Gastroesophageal sphincter (tissue), 4 donors: ENCODE measurements around the gene SETX. TPM values are rescaled to one million over a fixed set of nuclear protein-coding genes. Genes with fewer than 3 reads are reported as not detected.

ENCODE experiments used
- ATAC-seq: fragments of 150-250 bp; one replicate; pipeline ENCODE4 v1.9.1; 2016; ENCODE audit warnings: mild to moderate bottlenecking, moderate library complexity
- H3K27ac ChIP-seq, 4 donors: fragments of 200-600 bp; sonication (generic) in 3 of 4; 1 replicate in 3 of 4; 2 replicates in 1 of 4; pipeline ENCODE4 v1.5.1; 2016 to 2019
- H3K27me3 ChIP-seq: fragments of 200-600 bp; sonication (generic); one replicate; pipeline ENCODE4 v1.5.1; 2019
- H3K36me3 ChIP-seq, 2 donors: fragments of 200-600 bp; sonication (generic); one replicate each; pipeline ENCODE4 v1.5.1; 2019; ENCODE audit warnings: control low read depth in 1 of 2
- H3K4me1 ChIP-seq, 3 donors: fragments of 200-600 bp; sonication (generic); 1 replicate in 2 of 3; 2 replicates in 1 of 3; pipeline ENCODE4 v1.5.1; 2016 to 2019; ENCODE audit warnings: control low read depth in 2 of 3
- H3K4me3 ChIP-seq, 2 donors: fragments of 200-600 bp; sonication (generic); one replicate each; pipeline ENCODE4 v1.5.1; 2019; ENCODE audit warnings: mild to moderate bottlenecking in 1 of 2, moderate library complexity in 1 of 2
- H3K9me3 ChIP-seq, 3 donors: fragments of 200-600 bp; sonication (generic); one replicate each; pipeline ENCODE4 v1.5.1; 2017 to 2019; ENCODE audit warnings: control low read depth in 2 of 3
- CTCF ChIP-seq, 4 experiments: fragments of 200-600 bp in 2 of 4; fragments of 450-650 bp in 2 of 4; sonication (generic) in 1 of 4; IDR thresholded peaks; one replicate each; pipeline ENCODE4 v1.5.1; 2017 to 2019; ENCODE audit warnings: antibody characterized with exemption in 4 of 4, mild to moderate bottlenecking in 2 of 4, moderate library complexity in 2 of 4
- EP300 ChIP-seq: sonication (generic); formaldehyde crosslinking; IDR thresholded peaks from one replicate; pipeline ENCODE4 v1.6.1; 2017; ENCODE audit warnings: antibody characterized with exemption, mild to moderate bottlenecking
- POLR2A ChIP-seq, 2 donors: fragments of 450-650 bp; IDR thresholded peaks; one replicate each; pipeline ENCODE4 v1.6.1; 2017; ENCODE audit warnings: antibody characterized with exemption in 2 of 2, mild to moderate bottlenecking in 2 of 2, moderate library complexity in 1 of 2
- POLR2AphosphoS5 ChIP-seq: sonication (generic); formaldehyde crosslinking; IDR thresholded peaks from one replicate; pipeline ENCODE4 v1.6.1; 2017; ENCODE audit warnings: antibody characterized with exemption
- WGBS, 2 donors: methylation state at CpG; one replicate each; pipeline ENCODE4 v1.1.5; 2018; ENCODE audit warnings: low coverage in 1 of 2; 5-methylcytosine and 5-hydroxymethylcytosine counted together
- total RNA-seq, 4 donors: library from RNA; depleted of rRNA; stranded (reverse); fragments of >200 nt; gene quantifications; one replicate each; pipeline ENCODE4 v1.1.0, GENCODE V29; 2016

The SETX gene
- total RNA-seq, 4 donors from 2014 or later: 45.7 to 67.1 (median 53.5) TPM

- TF ChIP-seq CTCF (IDR thresholded peaks at IDR 0.05): peak in 3 of 4 experiments; percentile 69 to 95 (median 89)
- no peak for TF ChIP-seq EP300
- peaks cover 0 to 17% (median 0%) of the 10 kb centered on the region in 3 donors for H3K4me1 ChIP-seq
- H3K4me3 ChIP-seq: no peak overlapping the region
- H3K27ac ChIP-seq: no peak overlapping the region
- H3K27me3 ChIP-seq: peaks cover 28% of the 10 kb centered on the region
- ATAC-seq: no peak
- H3K9me3 ChIP-seq: no peaks in the 10 kb centered on the region
- no peaks in the 10 kb centered on the region for H3K36me3 ChIP-seq
- WGBS, 2 donors: 0 to 57% methylated on average over 3 to 5 of the region's 19 CpGs
Observed at GRCh38 chr9:132235894-132236661, 118.7 kb downstream of the SETX start.

DNA sequence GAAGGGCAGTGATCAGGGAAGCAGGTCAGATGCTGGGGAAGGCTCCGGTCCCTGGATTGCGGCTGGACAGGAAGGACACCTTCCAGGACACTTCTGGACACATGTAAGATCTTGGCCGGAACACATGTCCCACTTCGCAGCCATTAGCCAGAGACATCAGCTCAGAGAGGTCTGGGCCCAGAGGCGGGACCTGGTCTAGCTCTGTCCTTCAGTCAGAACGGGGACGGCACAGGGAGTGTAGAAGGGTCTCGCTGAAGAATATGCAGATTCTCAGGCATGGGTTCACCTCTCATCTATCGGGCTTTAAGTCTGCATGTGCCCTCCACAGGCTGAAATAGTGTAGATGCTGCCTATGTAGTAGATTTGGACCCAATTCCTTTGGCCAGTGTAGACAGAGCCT lies 119.7 kb downstream of the SETX start:
- ATAC-seq: no peak
- Histone ChIP-seq H3K36me3 (no peaks in the 10 kb centered on the region), H3K4me1 (peaks cover 0 to 7% (median 0%) of the 10 kb centered on the region in 3 donors), H3K27me3 (peaks cover 37% of the 10 kb centered on the region), H3K9me3 (no peaks in the 10 kb centered on the region), H3K27ac (no peak overlapping the region), H3K4me3 (no peak overlapping the region)
- TF ChIP-seq POLR2A (IDR thresholded peaks at IDR 0.05) (no peak), POLR2AphosphoS5 (no peak), CTCF (IDR thresholded peaks at IDR 0.05) (no peak), EP300 (no peak)
- WGBS, 2 donors: 73 to 95% methylated on average over 3 to 6 of the region's 9 CpGs

GRCh38 chr9:132234535-132234934 lies 120.3 kb downstream of the SETX start:
- H3K4me3 ChIP-seq: no peak overlapping the region
- peaks cover 0 to 7% (median 0%) of the 10 kb centered on the region in 3 donors for H3K4me1 ChIP-seq
- WGBS, 2 donors: 40 to 76% methylated on average over 2 to 3 of the region's 12 CpGs
- H3K9me3 ChIP-seq: no peaks in the 10 kb centered on the region
- no peaks in the 10 kb centered on the region for H3K36me3 ChIP-seq
- no peak for ATAC-seq
- no peak overlapping the region for H3K27ac ChIP-seq
- TF ChIP-seq EP300: no peak
- TF ChIP-seq POLR2A (IDR thresholded peaks at IDR 0.05): no peak
- TF ChIP-seq CTCF (IDR thresholded peaks at IDR 0.05): no peak
- no peak for TF ChIP-seq POLR2AphosphoS5
- H3K27me3 ChIP-seq: peaks cover 43% of the 10 kb centered on the region

- Histone ChIP-seq H3K36me3 (no peaks in the 10 kb centered on the region), H3K4me1 (peaks cover 0 to 7% (median 0%) of the 10 kb centered on the region in 3 donors), H3K27ac (no peak overlapping the region), H3K9me3 (no peaks in the 10 kb centered on the region), H3K4me3 (no peak overlapping the region), H3K27me3 (peaks cover 53% of the 10 kb centered on the region)
- WGBS, 2 donors: 43 to 49% methylated on average over 1 to 2 of the region's 3 CpGs
- no peak for ATAC-seq
- TF ChIP-seq POLR2AphosphoS5 (no peak), CTCF (IDR thresholded peaks at IDR 0.05) (no peak), POLR2A (IDR thresholded peaks at IDR 0.05) (no peak), EP300 (no peak)
Observed at GRCh38 chr9:132233138-132233537, 121.6 kb downstream of the SETX start.

DNA sequence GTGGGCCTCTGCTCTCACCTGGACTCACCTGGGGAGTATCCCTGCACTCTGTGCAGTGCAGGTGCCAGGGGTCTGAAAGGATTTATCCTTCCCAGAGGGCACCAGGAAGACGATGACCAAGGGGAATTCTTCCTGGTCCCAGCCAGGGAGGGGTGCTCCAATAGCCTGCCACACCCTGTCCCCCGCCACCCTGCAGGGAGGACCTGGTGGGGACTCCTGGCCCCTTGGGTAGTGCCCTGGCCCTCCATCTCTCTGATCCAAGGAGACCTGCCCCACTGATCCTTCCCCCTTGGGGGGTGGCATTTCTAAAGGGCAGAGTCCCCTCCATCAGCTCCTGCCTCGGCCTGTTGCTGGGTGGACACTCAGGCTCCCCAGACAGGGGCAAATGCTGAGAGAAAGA lies 122.3 kb downstream of the SETX start:
- Histone ChIP-seq H3K9me3 (no peaks in the 10 kb centered on the region), H3K36me3 (no peaks in the 10 kb centered on the region), H3K4me1 (peaks cover 0 to 7% (median 0%) of the 10 kb centered on the region in 3 donors), H3K4me3 (no peak overlapping the region), H3K27me3 (peaks cover 59% of the 10 kb centered on the region), H3K27ac (no peak overlapping the region)
- no peak for TF ChIP-seq CTCF (IDR thresholded peaks at IDR 0.05)
- no peak for ATAC-seq
- WGBS, 2 donors: 60% methylated on average over 1 of the region's 3 CpGs; no CpG with 5 or more reads in 1 of the 2 donors
